ENCODE results near the gene RBM23.

GRCh38 chr14:22871224-22872032, 47.5 kb downstream of the RBM23 start, which contains the start of gene LRP10:
- TF ChIP-seq CTCF (IDR thresholded peaks at IDR 0.05) (peak; percentile 11; the same call in 1 of the 2 replicates), POLR2AphosphoS5 (IDR thresholded peaks at IDR 0.05; ENCODE audit: low read depth, low read length) (peak; percentile 43; the same call in 1 of the 2 replicates), EP300 (IDR thresholded peaks at IDR 0.05; ENCODE audit: borderline replicate concordance in 1 of 2, low read depth in 1 of 2, low read length in 1 of 2) (no peak), TCF12 (IDR thresholded peaks at IDR 0.05) (no peak), RFX5 (IDR thresholded peaks at IDR 0.05; ENCODE audit: low read length) (no peak), FOXM1 (IDR thresholded peaks at IDR 0.05; ENCODE audit: low read depth) (no peak), JUND (IDR thresholded peaks at IDR 0.05) (no peak), EZH2phosphoT487 (IDR thresholded peaks at IDR 0.05; ENCODE audit: borderline replicate concordance, low read depth) (no peak), REST (IDR thresholded peaks at IDR 0.05; ENCODE audit: low read depth, low read length) (no peak), TEAD4 (IDR thresholded peaks at IDR 0.05; ENCODE audit: borderline replicate concordance, insufficient read depth) (no peak), SIN3A (IDR thresholded peaks at IDR 0.05; ENCODE audit: borderline replicate concordance, low read depth, low read length) (0 out of 2 replicates have a peak, but pooled peaks have one; percentile 16), RAD21 (IDR thresholded peaks at IDR 0.05; ENCODE audit: low read length) (no peak), TAF1 (IDR thresholded peaks at IDR 0.05; ENCODE audit: borderline replicate concordance, low read depth, low read length) (no peak; the same call in 1 of the 2 replicates), PBX3 (IDR thresholded peaks at IDR 0.05) (peak; percentile 98)
